GM21619 (cell line): Measurements from ENCODE around the gene SPTBN4.
A peak's percentile ranks its signal among the peaks of the same experiment; 100 is the strongest.
"Not testable (repeated sequence)": the region's sequence is repeated elsewhere in the genome, so short reads cannot be mapped to it uniquely, and the experiment has no call there.

Source experiments
- ATAC-seq: cut with Tn5 transposase; IDR thresholded peaks from one replicate; pipeline ENCODE4 v1.9.1; 2021; ENCODE audit not compliant: unreplicated experiment

SPTBN4 gene

DNA sequence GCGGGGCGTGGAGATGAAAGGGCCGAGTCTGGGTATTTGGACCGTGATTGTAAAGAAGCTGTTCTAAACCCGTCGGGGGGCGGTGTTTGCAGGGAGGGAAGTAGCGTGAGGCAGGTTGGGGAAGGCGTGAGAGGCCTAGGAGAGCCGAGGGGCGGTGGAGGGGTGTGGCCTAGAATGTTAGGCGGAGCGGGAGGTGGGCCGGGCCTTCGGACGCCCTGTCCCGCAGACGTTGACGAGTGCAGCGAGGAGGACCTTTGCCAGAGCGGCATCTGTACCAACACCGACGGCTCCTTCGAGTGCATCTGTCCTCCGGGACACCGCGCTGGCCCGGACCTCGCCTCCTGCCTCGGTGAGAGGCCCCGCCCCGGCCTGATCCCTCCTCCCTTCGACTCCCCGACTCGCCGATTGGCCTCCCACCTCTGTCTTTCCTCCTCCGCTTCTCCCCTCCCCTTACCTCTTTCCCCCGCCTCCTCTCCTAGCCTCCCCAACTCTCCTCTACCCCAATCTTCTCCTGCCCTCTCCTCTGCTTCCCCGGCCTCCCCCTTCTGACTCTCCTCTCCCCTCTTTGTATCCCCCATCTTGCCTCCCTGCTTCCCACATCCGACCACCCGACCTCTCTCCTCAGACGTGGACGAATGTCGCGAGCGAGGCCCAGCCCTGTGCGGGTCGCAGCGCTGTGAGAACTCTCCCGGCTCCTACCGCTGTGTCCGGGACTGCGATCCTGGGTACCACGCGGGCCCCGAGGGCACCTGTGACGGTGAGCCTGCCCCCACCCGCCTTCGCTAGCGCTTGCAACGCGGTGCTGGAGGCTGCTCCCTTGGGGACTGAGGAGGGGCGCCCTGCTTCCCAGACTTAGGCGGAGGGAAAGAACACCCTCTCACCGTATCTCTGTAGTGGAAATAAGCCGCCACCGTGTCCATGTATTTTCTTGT is 147.2 kb downstream of the SPTBN4 start:
- ATAC-seq: peak; percentile 39

DNA sequence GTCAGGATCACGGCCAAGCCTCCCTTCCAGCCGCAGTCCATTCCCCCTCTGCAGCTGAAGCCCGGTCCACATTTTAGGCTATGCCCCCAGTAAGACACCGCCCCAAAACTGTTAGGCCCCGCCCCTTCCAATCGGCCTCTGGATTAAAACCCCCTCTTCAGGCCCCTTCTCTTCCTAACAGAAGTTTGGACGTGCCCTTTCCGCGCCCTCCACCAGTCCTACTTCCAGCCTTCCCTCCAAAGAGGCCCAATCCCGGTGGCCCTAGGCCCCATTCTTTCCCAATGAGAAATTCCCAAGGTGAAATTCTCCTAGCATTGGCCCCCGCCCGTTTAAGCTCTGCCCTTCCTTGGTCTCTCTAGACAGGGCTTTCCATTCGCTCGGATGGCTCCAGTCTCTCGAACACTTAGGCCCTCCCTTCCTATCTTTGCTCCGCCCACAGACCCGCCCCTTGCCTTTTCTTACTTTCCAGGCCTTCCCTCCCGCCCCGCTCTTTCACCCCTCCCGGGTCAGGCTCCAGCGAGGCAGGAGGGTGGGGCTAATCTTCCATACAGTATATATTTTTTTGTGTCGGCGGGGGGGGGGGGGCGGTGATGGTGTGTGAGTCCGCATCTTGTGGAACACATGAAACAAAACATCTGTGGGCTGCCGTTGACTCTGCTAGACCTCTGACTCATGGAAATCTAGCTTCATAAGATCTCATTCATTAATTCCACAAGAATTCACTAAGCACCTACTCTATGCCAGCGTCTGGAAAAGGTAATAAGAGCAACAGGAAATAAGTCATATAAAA is 148.0 kb downstream of the SPTBN4 start:
- no peak for ATAC-seq

DNA sequence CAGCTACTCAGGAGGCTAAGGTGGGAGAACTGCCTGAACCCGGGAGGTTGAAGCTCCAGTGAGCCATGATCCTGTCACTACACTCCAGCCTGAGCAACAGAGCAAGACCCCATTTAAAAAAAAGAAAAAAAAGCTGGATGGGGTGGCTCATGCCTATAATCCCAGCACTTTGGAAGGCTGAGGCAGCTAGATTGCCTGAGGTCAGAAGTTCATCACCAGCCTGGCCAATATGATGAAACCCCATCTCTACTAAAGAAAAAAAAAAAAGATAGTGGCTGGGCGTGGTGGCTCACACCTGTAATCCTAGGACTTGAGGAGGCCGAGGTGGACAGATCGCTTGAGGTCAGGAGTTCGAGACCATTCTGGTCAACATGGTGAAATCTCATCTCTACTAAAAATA is 149.4 kb downstream of the SPTBN4 start:
- no peak for ATAC-seq

DNA sequence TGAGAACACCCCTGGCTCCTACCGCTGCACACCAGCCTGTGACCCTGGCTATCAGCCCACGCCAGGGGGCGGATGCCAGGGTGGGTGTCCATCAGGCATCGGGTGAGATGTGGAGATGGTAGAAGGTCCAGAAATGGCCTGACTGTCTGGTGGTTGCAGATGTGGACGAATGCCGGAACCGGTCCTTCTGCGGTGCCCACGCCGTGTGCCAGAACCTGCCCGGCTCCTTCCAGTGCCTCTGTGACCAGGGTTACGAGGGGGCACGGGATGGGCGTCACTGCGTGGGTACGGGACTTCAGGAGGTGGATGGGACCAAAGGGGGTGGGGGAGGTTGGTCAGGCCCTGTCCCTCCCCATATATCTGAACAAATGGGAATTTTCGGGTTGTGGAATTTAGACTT is 150.1 kb downstream of the SPTBN4 start:
- ATAC-seq: no peak

DNA sequence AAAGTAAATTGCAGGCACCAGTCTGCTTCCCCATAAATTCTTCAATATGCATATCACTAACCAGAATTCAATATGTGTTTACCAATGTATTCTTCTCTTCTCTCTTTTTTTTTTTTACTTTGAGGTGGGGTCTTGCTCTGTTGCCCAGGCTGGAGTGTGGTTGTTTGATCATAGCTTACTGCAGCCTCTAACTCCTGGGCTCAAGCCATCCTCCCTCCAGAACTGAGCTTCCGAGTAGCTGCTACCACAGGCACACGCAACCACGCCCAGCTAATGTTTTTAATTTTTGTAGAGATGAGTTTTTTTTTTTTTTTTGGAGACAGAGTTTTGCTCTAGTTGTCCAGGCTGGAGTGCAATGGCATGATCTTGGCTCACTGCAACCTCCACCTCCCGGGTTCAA is 151.2 kb downstream of the SPTBN4 start:
- no peak for ATAC-seq

DNA sequence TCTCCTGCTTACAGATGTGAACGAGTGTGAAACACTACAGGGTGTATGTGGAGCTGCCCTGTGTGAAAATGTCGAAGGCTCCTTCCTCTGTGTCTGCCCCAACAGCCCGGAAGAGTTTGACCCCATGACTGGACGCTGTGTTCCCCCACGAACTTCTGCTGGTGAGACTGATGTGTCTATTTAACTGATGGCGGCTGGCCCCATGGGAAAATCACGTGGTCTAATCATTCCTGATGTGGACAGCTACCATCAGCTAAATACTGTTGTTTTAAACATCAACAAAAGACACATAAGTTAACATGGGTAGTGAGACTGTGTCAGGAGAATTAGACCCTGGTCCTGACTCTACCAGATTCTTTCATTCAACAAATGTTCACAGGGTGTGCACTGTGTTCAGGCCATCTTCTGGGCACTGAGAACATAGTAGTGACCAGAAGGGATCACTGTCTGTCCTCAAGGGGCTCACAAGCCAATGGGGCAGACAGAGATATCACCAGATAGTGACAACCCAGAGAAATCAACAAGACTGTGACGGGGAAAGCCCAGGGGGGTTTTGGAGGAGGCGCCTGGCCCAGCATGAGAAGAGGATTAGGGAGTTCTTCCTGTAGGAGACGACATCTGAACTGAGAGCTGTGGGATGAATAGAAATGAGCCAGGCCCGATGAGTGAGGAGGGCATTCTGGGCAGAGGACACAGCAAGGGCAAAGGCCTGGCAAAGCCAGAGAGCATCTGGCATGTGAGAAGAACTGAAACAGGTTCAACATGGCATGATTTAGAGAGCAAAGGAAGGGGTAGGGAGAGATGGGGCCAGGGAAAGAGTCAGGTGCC is 152.7 kb downstream of the SPTBN4 start:
- no peak for ATAC-seq

DNA sequence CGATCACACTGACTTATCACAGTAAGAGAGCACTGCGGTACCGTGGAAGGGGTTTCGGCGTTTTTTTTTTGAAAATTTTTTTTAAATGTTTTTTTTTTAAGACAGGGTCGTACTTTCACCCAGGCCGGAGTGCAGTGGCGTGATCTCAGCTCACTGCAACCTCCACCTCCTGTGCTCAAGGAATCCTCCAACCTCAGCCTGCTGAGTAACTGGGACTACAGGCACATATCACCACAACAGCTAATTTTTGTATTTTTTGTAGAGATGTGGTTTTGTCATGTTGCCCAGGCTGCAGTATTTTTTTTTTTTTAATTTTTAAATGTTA is 153.3 kb downstream of the SPTBN4 start:
- ATAC-seq: no peak

DNA sequence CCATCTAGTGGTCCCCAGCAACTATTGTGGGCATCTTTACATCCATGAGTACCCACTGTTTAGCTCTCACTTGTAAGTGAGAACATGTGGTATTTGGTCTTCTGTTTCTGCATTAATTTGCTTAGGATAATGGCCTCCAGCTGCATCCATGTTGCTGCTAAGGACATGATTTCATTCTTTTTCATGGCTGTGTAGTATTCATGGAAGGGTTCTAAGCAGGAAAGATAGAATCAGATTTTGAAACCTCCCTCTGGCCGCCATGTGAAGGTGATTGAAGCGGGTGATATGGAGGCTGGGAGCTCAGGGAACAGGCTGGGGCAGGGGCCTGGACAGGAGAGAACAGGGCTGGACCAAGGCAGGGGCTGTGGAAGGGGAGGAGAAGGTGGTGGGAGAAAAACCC is 154.5 kb downstream of the SPTBN4 start:
- no peak for ATAC-seq

DNA sequence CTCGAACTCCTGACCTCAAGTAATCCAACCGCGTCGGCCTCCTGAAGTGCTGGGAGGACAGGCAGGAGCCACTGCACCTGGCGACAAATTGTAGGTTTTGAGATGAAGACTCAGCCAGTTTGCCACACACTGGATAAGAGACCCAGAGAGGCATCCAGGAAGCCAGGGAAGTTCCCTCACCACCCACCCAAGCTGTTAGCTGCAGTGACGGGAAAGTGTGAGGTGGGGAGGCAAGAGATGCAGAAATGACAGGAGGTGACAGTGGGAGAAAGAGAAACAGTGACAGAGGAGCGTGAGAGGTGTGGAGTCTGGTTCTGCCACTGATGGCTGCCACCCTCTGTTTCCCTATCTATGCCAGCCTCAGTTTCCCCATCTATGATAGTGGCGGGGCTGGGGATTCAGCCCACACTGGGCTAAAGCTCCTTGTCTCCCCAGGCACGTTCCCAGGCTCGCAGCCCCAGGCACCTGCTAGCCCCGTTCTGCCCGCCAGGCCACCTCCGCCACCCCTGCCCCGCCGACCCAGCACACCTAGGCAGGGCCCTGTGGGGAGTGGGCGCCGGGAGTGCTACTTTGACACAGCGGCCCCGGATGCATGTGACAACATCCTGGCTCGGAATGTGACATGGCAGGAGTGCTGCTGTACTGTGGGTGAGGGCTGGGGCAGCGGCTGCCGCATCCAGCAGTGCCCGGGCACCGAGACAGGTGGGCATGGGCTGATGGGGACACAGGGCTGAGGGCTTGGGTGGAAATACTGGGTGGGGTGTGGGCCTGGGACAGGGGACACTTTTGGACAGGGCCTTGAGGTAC is 155.4 kb downstream of the SPTBN4 start:
- no peak for ATAC-seq

DNA sequence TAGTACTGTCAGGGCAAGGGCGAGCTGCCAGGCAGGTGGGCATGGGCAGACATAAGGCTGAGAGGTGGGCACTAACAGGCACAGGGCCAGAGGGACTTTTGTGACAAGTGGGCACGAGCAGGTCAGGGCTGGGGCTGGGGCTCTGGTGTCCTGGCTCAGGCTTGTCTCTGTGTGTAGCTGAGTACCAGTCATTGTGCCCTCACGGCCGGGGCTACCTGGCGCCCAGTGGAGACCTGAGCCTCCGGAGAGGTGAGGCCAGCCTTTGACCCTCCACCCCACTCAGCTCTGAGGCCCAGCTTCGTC is 155.9 kb downstream of the SPTBN4 start:
- ATAC-seq: no peak

DNA sequence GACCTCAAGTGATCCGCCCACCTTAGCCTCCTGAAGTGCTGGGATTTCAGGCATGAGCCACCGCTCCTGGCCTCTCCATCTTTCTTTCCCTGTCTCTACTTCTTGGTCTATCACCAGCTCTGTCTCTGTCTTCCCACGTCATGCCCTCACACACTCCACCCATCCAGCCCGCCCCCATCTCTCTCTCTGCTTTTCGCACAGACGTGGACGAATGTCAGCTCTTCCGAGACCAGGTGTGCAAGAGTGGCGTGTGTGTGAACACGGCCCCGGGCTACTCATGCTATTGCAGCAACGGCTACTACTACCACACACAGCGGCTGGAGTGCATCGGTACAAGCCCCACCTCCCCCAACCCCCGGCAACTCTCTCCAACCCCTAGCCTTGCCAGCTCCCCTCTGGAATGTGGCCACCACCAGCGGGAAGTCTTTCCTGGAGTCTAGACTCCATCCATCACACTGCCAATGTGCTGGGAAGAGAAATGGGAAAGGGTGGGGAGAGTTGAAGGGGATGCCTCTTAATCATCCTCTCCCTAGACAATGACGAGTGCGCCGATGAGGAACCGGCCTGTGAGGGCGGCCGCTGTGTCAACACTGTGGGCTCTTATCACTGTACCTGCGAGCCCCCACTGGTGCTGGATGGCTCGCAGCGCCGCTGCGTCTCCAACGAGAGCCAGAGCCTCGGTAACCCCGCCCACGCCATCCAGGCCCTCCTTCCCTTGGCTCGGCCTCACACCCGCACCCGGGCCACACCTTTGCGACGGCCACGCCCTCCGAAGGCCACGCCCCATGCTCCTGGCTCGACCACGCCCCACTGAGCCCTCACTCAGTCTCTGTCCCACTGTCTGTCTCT is 156.8 kb downstream of the SPTBN4 start:
- no peak for ATAC-seq

DNA sequence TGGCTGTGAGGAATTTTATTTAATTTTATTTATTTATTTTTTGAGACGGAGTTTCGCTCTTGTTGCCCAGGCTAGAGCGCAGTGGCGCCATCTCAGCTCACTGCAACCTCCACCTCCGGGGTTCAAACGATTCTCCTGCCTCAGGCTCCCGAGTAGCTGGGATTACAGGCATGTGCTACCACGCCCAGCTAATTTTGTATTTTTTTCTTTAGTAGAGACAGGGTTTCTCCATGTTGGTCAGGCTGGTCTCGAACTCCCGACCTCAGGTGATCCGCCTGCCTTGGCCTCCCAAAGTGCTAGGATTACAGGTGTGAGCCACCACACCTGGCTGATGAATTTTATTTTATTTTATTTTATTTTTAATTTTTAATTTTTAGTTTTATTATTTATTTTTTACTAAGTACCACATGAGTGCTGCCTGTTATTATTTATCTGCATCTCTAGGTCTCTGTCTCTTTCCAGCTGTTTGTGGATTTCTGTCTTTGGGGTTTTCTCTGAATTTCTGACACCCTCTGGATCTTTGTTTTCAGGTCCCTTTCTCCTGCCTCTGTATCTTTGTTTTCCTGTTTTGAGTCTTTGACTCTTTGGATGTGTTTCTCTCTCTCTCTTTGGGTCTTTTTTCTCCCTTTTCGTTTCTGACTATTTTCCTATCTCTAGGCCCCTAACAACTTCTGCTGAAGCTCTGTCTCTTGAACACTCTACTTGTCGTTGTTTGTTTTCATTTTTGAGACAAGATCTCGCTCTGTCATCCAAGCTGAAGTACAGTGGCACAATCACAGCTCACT is 157.8 kb downstream of the SPTBN4 start:
- not testable (repeated sequence) for ATAC-seq

DNA sequence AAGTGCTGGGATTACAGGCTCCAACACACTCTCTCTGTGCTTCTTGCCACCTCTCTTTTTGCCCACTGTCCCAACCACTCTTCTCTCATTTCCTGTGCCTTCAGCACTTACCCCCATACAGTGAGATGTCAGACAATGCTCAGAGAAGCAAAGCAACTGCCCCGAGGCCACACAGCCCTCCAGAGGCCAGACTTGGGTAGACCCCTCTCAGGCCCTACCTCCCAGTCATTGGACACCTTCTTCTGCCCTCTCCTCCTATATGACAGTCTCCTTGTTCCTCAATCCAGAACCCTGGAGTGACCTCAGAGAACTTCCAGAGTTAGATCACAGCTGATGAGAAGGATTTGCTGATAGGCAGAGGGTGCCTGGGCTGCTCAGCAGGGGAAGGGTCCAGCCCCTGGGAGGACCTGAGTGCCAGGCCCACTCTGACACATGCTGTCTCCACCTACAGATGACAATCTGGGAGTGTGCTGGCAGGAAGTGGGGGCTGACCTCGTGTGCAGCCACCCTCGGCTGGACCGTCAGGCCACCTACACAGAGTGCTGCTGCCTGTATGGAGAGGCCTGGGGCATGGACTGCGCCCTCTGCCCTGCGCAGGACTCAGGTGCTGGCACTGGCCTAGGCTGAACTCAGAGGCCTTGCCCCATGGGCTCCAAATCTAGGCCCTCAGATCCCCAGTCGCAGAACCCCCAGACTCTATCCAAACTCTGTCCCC is 158.8 kb downstream of the SPTBN4 start:
- no peak for ATAC-seq
